CD14-positive monocyte (primary cell): Measurements from ENCODE around the gene LRP1B. TPM values are rescaled to one million over a fixed set of nuclear protein-coding genes. Genes with fewer than 3 reads are reported as not detected.

Experiments used
- DNase-seq, 3 donors: peaks; one replicate each; pipeline ENCODE4 v3.0.0-alpha.2; 2011 to 2022
- H2AFZ ChIP-seq: 2 replicates; pipeline ENCODE4 v1.6.0; 2012; ENCODE audit warnings: mild to moderate bottlenecking, low read depth, low read length, inconsistent platforms; ENCODE audit not compliant: insufficient read depth, poor library complexity, severe bottlenecking
- H3K27ac ChIP-seq, 2 donors: 1 replicate in 1 of 2; 2 replicates in 1 of 2; pipeline ENCODE4 v1.5.1; 2012 to 2013; ENCODE audit warnings: low read length in 2 of 2, control low read depth in 1 of 2, inconsistent platforms in 1 of 2, low read depth in 1 of 2, mild to moderate bottlenecking in 1 of 2
- H3K27me3 ChIP-seq, 2 donors: one replicate each; pipeline versions ENCODE4 v1.6.0 to v1.6.1; 2011 to 2013; ENCODE audit warnings: low read length in 2 of 2; ENCODE audit not compliant: control insufficient read depth in 2 of 2, insufficient read depth in 2 of 2
- H3K36me3 ChIP-seq, 2 donors: replicated peaks in 1 of 2; 1 replicate in 1 of 2; 2 replicates in 1 of 2; pipeline versions ENCODE4 v1.5.1 to v1.6.1; 2012 to 2013; ENCODE audit warnings: low read length in 2 of 2, control low read depth in 1 of 2, inconsistent platforms in 1 of 2, mild to moderate bottlenecking in 1 of 2; ENCODE audit not compliant: insufficient read depth in 2 of 2, control insufficient read depth in 1 of 2
- H3K4me1 ChIP-seq, 2 donors: 1 replicate in 1 of 2; 2 replicates in 1 of 2; pipeline versions ENCODE4 v1.5.1 to v1.6.1; 2012 to 2013; ENCODE audit warnings: low read length in 2 of 2, control low read depth in 1 of 2, inconsistent platforms in 1 of 2, mild to moderate bottlenecking in 1 of 2, moderate library complexity in 1 of 2; ENCODE audit not compliant: insufficient read depth in 2 of 2, control insufficient read depth in 1 of 2
- H3K4me2 ChIP-seq: replicated peaks from 2 replicates; pipeline ENCODE3; 2012; ENCODE audit warnings: low read length, moderate library complexity, mild to moderate bottlenecking; ENCODE audit not compliant: poor library complexity, severe bottlenecking; ENCODE audit errors: extremely low read depth
- H3K4me3 ChIP-seq, 3 experiments: fragments of 200-600 bp in 1 of 3; sonication (generic) in 1 of 3; replicated peaks in 1 of 3; 1 replicate in 2 of 3; 2 replicates in 1 of 3; pipeline ENCODE4 v1.5.1; 2011 to 2013; ENCODE audit warnings: low read length in 3 of 3, mild to moderate bottlenecking in 3 of 3, control low read depth in 2 of 3, low read depth in 2 of 3, inconsistent platforms in 1 of 3, moderate library complexity in 1 of 3
- H3K79me2 ChIP-seq: 2 replicates; pipeline ENCODE4 v1.6.0; 2012; ENCODE audit warnings: mild to moderate bottlenecking, control low read depth, inconsistent platforms, low read length, moderate library complexity; ENCODE audit not compliant: insufficient read depth
- H3K9ac ChIP-seq: 2 replicates; pipeline ENCODE4 v1.6.0; 2017; ENCODE audit warnings: low read length, mild to moderate bottlenecking; ENCODE audit not compliant: insufficient read depth, poor library complexity, severe bottlenecking
- H3K9me3 ChIP-seq, 2 donors: replicated peaks in 1 of 2; 1 replicate in 1 of 2; 2 replicates in 1 of 2; pipeline versions ENCODE4 v1.5.1 to v1.6.1; 2012 to 2013; ENCODE audit warnings: low read length in 2 of 2, control low read depth in 1 of 2; ENCODE audit not compliant: control insufficient read depth in 1 of 2, insufficient read depth in 1 of 2
- H4K20me1 ChIP-seq: 2 replicates; pipeline ENCODE4 v1.6.0; 2012; ENCODE audit warnings: mild to moderate bottlenecking, low read length, control low read depth, moderate library complexity; ENCODE audit not compliant: insufficient read depth
- H3K27ac Mint-ChIP-seq, 7 donors: one replicate each; pipeline ENCODE4 v1.8.0; 2020; ENCODE audit warnings: mild to moderate bottlenecking in 7 of 7, mixed read lengths in 7 of 7, moderate library complexity in 6 of 7, inconsistent platforms in 2 of 7
- H3K27me3 Mint-ChIP-seq, 3 donors: one replicate each; pipeline ENCODE4 v1.8.0; 2021 to 2022; ENCODE audit warnings: low read depth in 3 of 3, mild to moderate bottlenecking in 3 of 3, mixed read lengths in 3 of 3, moderate library complexity in 3 of 3, inconsistent platforms in 1 of 3
- H3K36me3 Mint-ChIP-seq, 2 donors: one replicate each; pipeline ENCODE4 v1.8.0; 2020; ENCODE audit warnings: mixed read lengths in 2 of 2, inconsistent platforms in 1 of 2, mild to moderate bottlenecking in 1 of 2
- H3K4me1 Mint-ChIP-seq: one replicate; pipeline ENCODE4 v1.8.0; 2020; ENCODE audit warnings: mild to moderate bottlenecking, mixed read lengths
- H3K4me3 Mint-ChIP-seq, 2 donors: one replicate each; pipeline ENCODE4 v1.8.0; 2020; ENCODE audit warnings: mild to moderate bottlenecking in 2 of 2, mixed read lengths in 2 of 2, moderate library complexity in 1 of 2
- H3K9me3 Mint-ChIP-seq, 7 donors: one replicate each; pipeline ENCODE4 v1.8.0; 2020 to 2022; ENCODE audit warnings: mixed read lengths in 7 of 7, mild to moderate bottlenecking in 6 of 7, moderate library complexity in 6 of 7, inconsistent platforms in 2 of 7
- WGBS: methylation state at CpG from one replicate; pipeline ENCODE4 v1.1.5; 2013; ENCODE audit warnings: missing lambda C conversion rate; ENCODE audit not compliant: insufficient coverage; 5-methylcytosine and 5-hydroxymethylcytosine counted together
- intact Hi-C, 2 donors: fragments of 100-400 bp; cut with micrococcal nuclease; formaldehyde crosslinking; loops; one replicate each; pipeline versions ENCODE4 v1.15.0 to v1.15.1; 2023
- polyA plus RNA-seq, 3 donors: library from polyadenylated mRNA; depleted of rRNA in 1 of 3; unstranded in 2 of 3; stranded (reverse) in 1 of 3; fragments of 300-500 nt in 2 of 3; fragments of >200 nt in 1 of 3; fragmentation: Illumina TruSeq in 2 of 3; gene quantifications; 1 replicate in 2 of 3; 2 replicates in 1 of 3; pipeline ENCODE4 v1.2.3, GENCODE V29; 2012 to 2021
- TF ChIP-seq, protein P1 (sequence below): fragments of 200-600 bp; IDR thresholded peaks from one replicate; pipeline ENCODE4 v1.8.0; 2022; ENCODE audit warnings: antibody characterized with exemption, mild to moderate bottlenecking

Gene LRP1B
- polyA plus RNA-seq, 3 donors: not detected

DNA sequence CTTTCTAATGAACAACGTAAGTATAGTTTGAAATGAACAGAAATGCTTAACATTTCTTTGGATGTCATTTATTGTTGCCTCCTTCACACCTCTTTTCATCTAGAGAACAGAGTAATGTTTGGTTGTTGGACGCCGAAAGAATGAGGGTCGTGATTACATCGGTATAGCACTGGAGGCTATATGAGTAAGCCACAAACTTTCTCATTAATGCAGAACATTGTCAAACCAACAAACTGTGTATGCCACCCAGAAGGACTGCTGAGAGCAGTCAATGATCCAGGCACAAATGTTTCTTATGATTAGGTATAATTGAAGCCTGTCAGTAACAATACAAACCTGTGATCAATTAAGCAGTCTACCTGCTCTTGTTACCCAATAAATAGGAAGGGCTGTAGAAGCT lies 1855.9 kb downstream of the LRP1B start:
- no peaks in the 10 kb centered on the region for H3K4me1 ChIP-seq
- no peak overlapping the region for H3K27ac ChIP-seq
- no peak overlapping the region for H2AFZ ChIP-seq
- H3K4me3 ChIP-seq: no peak overlapping the region
- peaks cover 0 to 4% (median 0%) of the 10 kb centered on the region in 7 donors for H3K9me3 Mint-ChIP-seq
- no peak overlapping the region for H3K9ac ChIP-seq
- intact Hi-C loops: no loop called here
- TF ChIP-seq, protein P1, sequence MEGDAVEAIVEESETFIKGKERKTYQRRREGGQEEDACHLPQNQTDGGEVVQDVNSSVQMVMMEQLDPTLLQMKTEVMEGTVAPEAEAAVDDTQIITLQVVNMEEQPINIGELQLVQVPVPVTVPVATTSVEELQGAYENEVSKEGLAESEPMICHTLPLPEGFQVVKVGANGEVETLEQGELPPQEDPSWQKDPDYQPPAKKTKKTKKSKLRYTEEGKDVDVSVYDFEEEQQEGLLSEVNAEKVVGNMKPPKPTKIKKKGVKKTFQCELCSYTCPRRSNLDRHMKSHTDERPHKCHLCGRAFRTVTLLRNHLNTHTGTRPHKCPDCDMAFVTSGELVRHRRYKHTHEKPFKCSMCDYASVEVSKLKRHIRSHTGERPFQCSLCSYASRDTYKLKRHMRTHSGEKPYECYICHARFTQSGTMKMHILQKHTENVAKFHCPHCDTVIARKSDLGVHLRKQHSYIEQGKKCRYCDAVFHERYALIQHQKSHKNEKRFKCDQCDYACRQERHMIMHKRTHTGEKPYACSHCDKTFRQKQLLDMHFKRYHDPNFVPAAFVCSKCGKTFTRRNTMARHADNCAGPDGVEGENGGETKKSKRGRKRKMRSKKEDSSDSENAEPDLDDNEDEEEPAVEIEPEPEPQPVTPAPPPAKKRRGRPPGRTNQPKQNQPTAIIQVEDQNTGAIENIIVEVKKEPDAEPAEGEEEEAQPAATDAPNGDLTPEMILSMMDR: no peak
- no peaks in the 10 kb centered on the region for H3K27me3 Mint-ChIP-seq
- no peaks in the 10 kb centered on the region for H3K36me3 Mint-ChIP-seq
- H3K27me3 ChIP-seq: no peaks in the 10 kb centered on the region
- no peak for DNase-seq
- H3K27ac Mint-ChIP-seq: no peak overlapping the region
- no peaks in the 10 kb centered on the region for H3K9me3 ChIP-seq
- no CpG with 5 or more reads among the region's 5 CpGs for WGBS
- H3K79me2 ChIP-seq: no peaks in the 10 kb centered on the region
- H3K4me3 Mint-ChIP-seq: no peak overlapping the region
- no peaks in the 10 kb centered on the region for H3K36me3 ChIP-seq
- no peak overlapping the region for H3K4me2 ChIP-seq
- no peaks in the 10 kb centered on the region for H3K4me1 Mint-ChIP-seq
- H4K20me1 ChIP-seq: no peaks in the 10 kb centered on the region

DNA sequence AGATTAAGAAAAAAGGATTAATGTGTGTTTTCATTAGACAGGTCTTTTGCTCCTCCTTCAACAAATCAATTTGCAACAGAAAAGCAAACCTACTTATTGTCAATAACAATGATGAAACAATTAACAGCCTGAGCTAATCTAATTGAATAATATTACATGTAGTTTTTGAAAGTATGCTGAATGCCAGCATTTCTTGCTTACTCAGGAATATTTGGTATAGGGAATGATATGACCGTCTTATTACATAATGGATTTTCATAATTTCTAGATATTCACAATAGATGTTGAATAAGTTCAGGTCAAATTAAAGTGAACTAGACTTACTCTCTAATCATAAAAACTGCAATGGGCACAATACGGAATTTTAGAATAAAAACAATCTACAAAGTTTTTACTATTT lies 1856.9 kb downstream of the LRP1B start:
- Histone ChIP-seq H2AFZ (no peak overlapping the region), H3K9me3 (no peaks in the 10 kb centered on the region), H3K27ac (no peak overlapping the region), H3K4me2 (no peak overlapping the region), H3K4me1 (no peaks in the 10 kb centered on the region), H3K79me2 (no peaks in the 10 kb centered on the region), H3K9ac (no peak overlapping the region), H3K36me3 (no peaks in the 10 kb centered on the region), H4K20me1 (no peaks in the 10 kb centered on the region), H3K4me3 (no peak overlapping the region), H3K27me3 (no peaks in the 10 kb centered on the region)
- Mint-ChIP-seq H3K4me1 (no peaks in the 10 kb centered on the region), H3K4me3 (no peak overlapping the region), H3K27me3 (no peaks in the 10 kb centered on the region), H3K9me3 (peaks cover 0 to 4% (median 0%) of the 10 kb centered on the region in 7 donors), H3K36me3 (no peaks in the 10 kb centered on the region), H3K27ac (no peak overlapping the region)
- no peak for DNase-seq
- intact Hi-C loops: no loop called here
- TF ChIP-seq, protein P1: no peak
- WGBS: no CpG with 5 or more reads among the region's 2 CpGs
